ENCODE results near the gene B3GALT6.

The B3GALT6 gene

DNA sequence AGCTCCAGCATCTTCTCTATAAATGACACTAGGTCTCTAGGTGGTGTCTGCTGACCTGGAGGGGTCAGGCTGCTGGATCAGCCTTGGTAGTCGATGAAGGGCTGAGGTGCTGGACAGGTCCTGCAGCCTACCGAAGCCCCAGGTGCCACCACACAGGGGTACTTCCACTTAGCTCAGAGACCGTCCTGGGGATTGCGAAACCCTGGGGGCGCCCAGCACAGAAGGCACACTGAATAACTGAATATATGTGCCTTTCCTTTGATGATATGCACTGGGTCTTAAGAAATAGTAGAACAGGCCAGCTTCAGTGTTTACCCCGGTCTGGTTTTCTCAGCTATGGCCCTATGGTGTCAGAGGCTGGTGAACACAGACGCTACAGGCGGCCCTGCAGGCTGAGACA, 30.7 kb downstream of the B3GALT6 start:
- no peak for DNase-seq (ENCODE audit: low read depth in 2 of 2)

DNA sequence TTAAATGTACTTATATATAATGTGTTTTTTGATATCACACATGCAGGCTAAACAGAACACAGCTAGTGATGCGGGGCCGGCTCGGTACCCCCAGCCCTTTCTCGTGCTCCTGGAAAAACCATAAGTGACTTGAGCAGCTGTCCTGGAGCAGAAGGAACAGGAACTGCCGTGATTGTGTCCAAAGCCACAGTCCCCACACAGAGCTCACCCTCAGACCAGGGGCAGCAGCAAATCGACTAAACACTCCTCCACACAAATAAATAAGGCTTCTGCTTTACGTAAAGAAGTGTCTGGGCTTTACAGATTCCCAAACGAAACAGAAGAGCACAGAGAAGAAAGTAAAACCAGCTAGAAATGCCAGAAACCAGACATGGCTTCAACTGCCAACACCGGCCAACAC, 32.0 kb downstream of the B3GALT6 start:
- no peak for DNase-seq (ENCODE audit: low read depth in 2 of 2)

DNA sequence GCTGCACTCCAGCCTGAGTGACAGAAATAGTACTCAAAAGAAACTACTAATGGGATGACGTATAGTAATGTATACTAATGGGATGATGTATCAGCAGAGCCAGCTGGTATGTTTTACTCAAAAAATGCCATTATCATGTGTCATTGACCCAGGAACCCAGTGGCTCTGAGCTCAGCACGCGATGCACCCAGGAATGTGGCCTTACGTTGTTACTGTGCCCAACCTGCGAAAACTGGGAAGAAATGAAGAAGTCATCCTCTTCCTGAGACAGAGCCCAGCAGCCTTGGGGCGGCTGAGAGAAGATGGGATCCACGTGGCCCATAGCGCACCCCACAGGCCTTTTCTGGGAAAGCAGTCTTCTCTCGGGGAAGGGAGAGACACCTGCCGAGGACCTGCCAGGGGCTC, 32.8 kb downstream of the B3GALT6 start:
- no peak for DNase-seq (ENCODE audit: low read depth in 2 of 2)

DNA sequence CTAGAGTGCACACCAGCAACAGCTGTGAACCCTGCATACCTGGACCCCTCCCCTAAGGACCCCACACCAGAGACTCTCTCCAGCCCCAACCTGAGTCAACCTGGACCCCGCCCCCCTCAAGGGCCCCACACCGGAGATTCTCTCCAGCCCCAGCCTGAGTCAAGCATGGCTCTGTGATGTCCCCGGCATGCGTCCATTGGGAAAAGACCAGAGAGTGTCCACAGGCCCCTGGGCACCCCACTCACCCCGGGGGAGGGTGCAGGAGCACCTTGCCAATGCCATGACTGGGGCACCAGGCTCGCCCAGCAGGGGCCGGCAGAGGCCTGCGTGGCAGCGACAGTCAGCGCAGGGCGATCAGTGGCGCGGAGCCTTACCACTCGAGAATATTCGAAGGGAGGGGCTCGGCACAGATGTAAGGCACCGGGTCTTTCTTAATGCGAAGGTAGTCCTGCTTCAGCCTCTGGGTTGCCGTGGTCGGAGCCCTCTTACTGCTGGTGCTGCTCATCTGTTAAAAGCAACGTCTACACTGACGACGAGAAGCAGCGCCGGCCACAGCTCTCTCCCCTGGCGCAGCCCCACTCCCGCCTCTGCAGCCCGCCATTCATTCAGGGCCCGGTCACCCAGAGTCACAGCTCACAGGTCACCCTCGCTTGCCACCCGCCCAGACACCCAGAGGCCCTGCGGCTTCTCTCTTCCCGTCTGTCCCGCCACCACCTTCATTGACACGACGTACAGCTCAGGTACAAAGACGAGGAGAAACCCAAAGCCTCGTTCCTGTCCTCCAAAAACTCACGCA, 35.6 kb downstream of the B3GALT6 start:
- no peak for DNase-seq (ENCODE audit: low read depth in 2 of 2)

DNA sequence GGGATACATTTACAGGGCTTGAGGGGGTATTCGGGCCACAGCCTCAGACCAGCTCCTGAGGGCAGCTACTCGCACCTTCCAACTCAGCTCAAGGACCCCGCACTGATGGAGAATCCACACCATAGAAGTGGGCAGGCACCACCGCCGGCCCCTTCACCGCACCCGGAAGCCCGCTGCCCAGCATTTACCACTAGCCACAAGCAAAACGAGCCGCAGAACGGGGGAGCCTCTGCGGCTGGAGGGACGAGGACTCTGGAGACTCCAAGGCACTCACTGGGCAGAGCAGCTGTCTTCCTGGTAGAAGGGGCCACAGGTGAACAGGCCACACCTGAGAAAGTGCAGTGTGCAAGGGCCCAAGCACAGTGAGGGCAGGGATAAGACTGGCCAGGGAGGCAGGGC, 36.2 kb downstream of the B3GALT6 start:
- no peak for DNase-seq (ENCODE audit: low read depth in 2 of 2)

DNA sequence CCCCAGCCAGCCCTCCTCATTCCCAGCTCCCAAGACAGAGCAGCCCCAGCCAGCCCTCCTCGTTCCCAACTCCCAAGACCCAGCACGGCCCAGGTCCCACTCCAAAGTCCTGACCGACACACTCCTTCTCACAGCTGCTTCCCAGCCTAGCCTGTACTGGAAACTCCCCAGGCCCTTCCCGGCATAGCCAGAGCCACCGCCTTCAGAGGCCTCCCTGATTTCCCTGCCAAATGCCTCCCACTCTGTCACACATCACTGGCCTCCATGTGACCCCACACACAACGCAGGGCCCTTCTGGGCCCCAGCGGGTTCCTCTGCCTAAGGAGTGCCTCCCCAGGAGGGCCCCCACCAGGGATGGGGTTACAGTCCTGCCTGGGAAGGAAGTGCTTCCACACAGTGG, 38.8 kb downstream of the B3GALT6 start:
- no peak for DNase-seq (ENCODE audit: low read depth in 2 of 2)

DNA sequence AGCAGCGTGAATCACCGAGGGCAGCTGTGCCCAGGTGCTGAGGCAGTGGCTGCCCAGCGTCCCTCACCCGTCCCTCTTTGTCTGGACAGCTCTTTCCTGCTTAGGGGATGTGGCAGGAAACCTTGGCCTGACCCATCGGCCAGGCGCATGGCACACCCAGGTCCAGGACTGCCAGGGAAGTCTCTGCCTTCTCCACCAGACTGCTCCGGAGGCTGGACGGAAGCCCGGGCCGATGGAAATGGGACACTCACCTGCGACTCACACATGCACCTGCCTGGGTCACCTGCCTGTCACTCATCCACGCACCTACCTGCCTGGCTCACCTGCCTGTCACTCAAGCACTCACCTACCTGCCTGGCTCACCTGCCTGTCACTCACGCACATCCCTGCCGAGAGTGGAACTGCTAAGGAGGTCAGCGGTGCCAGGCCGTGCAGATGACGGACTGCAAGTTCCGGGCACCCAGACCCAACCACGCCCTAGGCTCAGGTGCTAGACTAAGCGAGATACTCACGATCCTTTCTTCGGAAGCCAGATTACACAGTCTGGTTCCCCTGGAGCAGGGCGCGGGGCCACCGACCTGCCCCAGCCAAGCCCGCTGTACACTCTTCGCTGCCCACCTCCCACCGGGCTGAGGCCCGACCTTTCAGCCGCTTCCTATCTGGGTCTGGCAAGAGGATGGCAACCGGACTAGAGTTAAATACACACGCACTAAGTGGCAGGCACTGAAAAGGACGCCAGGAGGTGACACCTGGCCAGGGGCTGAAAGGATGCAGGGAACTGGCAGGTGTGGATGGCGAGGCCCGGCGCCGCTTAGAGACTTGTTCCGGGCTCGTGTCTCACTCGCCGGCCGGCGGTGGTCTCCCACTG, 40.5 kb downstream of the B3GALT6 start:
- no peak for DNase-seq (ENCODE audit: low read depth in 2 of 2)

DNA sequence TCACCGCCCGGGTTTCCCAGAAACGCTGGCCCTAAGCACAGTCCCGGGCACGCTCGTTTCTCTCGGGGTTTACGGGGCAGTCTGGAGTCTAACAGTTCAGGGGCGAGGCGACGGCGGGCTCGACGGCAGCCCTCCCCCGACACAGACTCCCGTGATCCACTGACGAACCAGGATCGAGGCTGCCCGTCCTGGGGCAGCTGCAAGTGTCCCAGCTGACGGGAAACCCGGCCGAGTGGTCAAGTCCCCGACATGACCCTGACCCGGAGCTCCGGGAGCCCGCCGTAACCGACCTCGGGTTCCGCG, 41.1 kb downstream of the B3GALT6 start:
- no peak for DNase-seq (ENCODE audit: low read depth in 2 of 2)

DNA sequence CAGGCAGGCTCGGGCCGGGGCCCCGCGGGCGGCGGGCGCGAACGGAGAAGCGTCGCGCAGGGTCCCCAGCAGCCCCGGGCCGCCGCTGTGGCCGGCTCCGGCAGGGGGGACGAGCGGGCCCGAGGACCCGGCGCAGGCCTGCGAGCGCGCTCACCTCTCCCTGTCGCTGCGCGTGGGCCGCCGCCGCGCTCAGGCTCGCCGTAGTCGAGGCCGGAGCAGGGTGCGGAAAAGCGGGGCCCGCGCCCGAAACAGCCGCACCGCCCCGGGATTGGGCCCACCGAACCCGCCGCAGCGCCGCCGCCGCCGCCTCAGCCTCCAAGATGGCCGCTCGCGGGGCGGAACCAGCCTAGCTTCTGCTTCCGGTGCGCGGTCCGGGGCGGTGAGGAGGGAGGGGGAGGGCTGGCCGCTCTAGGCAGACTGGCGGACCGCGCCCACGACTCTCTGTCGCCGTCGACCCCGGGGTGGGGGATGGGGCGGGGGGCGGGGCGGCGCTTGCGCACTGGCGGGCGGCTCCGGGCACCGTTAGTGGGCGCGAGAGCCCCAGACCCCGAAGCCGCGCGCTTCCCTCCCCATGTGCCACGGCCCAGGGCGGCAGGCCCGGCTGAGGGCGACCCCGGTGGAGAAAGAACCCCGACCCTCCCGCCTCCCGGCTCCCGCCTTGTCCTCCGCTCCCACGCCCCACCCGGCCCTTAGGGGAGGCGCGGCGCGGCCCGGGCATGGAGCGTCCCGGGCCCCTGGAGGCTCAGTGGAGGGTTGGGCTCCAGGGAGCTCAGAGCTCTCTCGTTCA, 41.7 kb downstream of the B3GALT6 start, which contains the start of gene UBE2J2:
Gene UBE2J2 (minus strand): TSS at position 343 of the 787 bp plus-strand sequence. CDS start 5,862 bp downstream, outside the sequence.
- DNase-seq (ENCODE audit: low read depth in 2 of 2): peak; percentile 90 to 95

DNA sequence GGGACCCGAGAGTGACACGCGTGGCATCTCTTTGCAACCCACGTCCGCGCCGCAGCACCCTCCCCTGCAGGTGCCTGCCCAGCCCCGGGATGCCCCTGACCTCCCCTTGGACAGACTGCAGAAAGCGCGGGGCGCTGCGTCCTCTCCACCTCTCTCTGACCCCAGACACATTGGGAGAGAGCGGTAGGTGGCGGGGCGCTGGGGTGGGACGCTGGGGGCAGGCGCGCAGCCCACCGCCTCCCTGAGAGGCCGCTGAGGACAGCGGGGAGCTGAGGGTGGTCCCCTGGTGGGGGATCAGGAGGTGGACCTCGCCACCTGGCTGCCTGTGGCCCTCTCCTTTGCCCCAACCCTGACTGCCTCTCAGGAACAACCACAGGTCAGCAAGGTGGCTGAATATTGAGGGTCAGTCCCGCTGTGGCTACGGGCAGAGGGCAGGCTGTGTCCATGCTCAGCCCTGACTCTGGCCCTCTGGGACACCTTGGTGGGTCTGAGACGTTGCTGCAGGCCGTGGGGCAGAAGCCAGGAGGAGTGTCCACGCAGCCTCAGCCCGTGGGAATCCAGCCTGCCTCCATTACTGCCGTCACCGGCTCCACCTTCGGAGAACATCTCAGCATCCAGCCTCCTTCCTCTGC, 42.4 kb downstream of the B3GALT6 start:
- DNase-seq (ENCODE audit: low read depth in 2 of 2): no peak

DNA sequence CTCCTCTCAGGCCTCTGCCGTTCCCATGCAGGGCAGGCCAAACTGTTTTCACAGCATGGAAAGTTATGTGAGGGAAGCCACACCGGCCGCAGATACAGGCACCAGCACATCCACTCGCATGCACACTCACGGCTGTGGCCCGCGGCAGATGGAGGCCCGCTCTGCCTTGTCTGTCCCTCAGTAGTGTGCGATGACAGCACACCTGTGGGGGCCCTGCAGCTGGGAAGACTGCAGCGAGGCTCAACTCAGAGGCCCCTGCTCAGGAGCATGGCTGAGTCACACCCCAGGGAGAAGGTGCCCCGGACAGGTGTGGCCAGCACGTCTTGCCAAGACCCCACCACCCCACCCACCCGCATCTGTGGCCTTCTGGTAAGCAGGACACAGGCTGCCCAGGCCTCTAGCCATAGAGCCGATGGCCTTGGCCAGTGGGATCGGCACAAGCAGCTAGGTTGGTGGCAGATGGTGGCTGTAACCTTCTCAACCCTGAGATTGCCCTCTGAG, 42.9 kb downstream of the B3GALT6 start:
- no peak for DNase-seq (ENCODE audit: low read depth in 2 of 2)

DNA sequence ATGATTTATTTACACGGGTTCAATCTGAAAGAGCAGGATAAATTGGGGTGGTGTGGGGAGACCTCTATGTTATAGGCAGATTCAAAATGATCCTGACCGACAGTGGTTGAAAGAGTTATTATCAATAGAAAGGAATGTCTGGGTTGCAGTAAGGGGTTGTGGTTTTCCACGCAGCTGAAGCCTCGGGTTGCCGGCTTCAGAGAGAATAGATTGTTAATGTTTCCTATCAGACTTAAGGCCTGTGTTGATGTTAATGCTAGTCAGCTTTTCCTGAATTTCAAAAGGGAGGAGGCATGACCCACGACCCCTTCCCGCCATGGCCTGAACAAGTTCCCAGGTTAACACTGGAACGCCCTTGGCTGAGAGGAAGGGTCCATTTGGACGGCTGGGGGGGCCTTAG, 43.8 kb downstream of the B3GALT6 start:
- no peak for DNase-seq (ENCODE audit: low read depth in 2 of 2)

DNA sequence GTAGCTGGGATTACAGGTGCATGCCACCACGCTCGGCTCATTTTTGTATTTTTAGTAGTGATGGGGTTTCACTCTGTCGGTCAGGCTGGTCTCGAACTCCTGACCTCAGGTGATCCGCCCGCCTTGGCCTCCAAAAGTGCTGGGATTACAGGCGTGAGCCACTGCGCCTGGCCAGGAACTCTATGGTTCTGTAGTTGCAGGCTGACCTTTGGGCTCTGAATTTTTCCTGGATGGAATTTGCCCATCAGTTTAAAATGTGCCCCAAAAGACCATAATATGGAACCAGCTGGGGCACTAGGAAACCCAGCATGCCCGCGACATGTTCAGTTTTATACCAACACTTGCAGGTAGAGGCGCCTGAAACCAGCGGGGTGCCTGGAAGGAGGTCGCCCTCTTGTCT, 46.6 kb downstream of the B3GALT6 start:
- no peak for DNase-seq (ENCODE audit: low read depth in 2 of 2)

DNA sequence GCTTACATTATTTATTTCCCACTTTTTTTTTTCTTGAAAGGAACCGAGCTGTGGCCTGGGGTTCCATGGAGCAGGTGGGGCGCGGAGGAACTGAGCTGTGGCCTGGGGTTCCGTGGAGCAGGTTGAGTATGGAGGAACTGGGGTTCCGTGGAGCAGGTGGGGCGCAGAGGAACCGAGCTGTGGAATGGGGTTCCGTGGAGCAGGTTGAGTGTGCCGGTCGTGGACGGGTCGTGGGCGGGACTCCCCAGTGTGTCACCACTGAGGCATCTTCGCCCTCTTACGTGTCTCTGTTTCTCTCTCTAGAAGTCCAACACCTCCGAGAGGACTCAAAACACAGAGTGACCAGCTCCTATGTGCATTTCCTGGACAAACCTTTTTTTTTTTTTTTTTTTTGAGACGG, 47.0 kb downstream of the B3GALT6 start:
- DNase-seq (ENCODE audit: low read depth in 2 of 2): no peak

DNA sequence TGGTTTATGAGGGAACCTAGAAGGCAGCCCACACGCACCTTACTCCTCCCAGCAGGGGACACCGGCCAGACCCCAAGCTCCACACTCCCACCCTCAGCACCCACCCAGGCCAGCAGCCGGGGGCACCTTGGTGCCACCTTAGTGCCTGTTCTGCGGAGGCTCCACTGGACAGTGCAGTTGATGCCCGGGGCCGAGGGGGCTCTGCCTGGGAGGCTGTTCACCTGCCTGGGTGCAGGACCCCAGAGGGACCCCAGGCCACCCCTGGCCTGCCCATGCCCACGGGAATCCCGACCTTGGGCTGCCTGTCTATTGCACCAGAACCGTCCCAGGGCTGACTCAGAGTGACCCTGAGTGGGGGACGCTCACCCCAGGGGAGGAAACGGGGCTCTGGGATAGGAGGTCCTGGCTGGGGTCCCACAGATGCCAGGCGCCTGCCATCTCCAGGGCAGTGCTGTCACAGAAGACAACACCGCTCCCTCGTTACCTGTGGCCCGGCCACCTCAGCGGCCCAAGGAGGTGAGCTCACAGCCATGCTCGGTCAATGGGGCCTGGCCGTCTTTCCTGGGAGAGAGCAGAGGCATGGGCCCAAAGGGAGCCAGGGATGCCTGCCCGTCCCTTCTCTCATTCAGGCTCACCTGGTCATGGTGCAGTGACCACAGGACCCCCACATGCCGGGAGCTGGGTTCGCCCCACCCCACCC, 48.9 kb downstream of the B3GALT6 start:
- DNase-seq (ENCODE audit: low read depth in 2 of 2): no peak

DNA sequence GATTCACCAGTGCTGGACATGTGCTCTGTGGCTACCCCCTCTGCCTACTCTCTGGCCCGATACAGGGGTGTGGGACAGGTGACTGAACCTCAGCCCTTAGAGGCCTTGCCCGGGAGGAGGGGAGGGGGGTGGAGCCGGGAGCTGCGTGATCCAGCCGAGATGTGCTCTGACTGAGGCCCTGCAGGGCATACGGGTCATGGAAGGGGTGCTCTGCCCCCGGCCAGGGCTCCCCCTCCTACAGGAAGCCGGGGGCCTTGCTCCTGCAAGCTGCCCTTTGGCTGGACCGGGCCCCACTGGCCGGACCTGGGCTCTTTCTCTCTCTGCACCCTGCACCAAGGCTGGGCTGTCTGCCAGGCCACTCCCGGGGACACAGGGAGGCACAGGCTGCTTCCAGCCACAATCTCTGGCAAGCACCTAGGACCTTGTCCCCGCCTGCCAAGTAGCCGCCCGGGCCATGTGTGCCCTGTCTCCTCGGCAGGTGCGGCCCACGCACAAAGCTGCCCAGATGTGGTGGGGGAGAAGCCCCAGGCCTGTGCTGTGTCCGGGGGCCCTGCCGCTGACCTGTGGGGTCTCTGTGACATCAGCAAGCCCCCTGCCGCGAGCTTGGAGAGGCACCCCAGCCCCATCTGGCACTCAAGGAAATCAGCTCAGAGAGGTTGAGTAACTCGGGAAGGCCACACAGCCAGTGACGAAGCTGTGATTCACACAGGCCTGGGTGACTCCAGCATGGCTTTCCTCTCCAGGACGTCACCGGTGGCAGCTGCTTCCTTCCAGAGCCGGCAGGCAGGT, 49.7 kb downstream of the B3GALT6 start:
- no peak for DNase-seq (ENCODE audit: low read depth in 2 of 2)

DNA sequence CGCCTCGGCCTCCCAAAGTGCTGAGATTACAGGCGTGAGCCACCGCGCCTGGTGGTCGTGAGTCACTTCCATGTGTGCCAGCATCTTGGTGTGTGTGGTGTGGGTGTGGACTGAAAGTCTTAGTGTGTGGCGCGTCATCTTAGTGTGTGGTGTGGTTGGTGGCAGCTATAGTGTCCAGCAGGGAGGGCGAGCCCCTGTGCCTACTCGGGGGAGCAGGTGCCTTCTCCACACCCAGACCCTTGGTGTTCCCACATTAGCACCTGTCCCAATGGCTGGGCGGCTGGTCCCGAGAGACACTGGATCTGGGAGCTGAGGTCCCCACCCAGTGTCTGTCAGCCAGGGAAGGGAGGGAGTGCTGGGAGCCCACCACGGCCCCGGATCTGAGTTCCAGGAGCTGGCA, 51.0 kb downstream of the B3GALT6 start:
- no peak for DNase-seq (ENCODE audit: low read depth in 2 of 2)

DNA sequence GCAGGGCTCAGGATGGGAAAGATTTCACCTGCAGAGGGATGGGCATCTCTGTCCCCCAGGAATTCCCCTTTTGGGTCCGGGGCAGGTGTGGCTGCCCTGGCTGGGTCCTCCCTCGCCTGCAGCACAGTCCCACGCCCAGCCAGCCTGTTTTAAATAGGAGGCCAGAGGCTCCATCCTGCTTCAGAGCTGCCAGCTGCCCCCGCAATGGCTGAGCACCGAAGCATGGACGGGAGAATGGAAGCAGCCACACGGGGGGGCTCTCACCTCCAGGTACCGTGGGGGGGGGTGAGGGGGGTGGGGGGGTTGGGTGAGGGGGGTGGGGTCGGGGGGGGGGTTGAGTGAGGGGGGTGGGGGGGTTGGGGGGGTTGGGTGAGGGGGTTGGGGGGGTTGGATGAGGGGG, 51.8 kb downstream of the B3GALT6 start:
- DNase-seq (ENCODE audit: low read depth in 2 of 2): no peak

Measured in stimulated activated CD4-positive, alpha-beta T cell treated with anti-CD3 and anti-CD28 coated beads, Interleukin-12 subunit alpha, Interleukin-12 subunit beta, amount 100 ng/mL, for 24 hours (primary cell).